Measurements from ENCODE around the gene LPAR4.
A peak's percentile ranks its signal among the peaks of the same experiment; 100 is the strongest.

LPAR4 gene, protein sequence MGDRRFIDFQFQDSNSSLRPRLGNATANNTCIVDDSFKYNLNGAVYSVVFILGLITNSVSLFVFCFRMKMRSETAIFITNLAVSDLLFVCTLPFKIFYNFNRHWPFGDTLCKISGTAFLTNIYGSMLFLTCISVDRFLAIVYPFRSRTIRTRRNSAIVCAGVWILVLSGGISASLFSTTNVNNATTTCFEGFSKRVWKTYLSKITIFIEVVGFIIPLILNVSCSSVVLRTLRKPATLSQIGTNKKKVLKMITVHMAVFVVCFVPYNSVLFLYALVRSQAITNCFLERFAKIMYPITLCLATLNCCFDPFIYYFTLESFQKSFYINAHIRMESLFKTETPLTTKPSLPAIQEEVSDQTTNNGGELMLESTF

DNA sequence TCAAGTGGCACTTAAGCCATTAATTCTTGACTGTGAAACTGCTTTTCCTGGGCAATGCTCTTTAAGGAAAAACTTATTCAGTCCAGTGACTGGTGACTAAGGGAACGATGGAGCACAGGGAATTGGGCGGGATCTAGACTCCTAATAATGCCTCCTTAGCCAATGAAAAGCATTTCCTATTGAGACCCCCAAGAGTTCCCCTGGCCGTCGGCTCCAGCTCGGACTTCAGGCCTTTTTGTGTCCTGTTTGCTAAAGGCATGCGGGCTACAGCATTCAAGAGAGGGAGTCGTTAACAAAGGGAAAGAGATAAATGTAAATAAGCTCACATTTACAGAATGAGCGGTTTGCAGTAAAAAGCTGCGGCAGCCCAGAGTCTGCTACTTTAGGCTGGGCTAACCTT, at the start of gene LPAR4:
LPAR4 (plus strand) TSS at position 232 of the 400 bp plus-strand sequence. CDS start 7,150 bp downstream, outside the sequence.
- POLR2A ChIA-PET, result no interaction called here
- CTCF ChIA-PET, result no interaction called here
- no peak for DNase-seq (ENCODE audit: extremely low spot score)
- TF ChIP-seq HDGF (IDR thresholded peaks at IDR 0.05; ENCODE audit: borderline replicate concordance) (no peak), TARDBP (IDR thresholded peaks at IDR 0.05) (no peak)

DNA sequence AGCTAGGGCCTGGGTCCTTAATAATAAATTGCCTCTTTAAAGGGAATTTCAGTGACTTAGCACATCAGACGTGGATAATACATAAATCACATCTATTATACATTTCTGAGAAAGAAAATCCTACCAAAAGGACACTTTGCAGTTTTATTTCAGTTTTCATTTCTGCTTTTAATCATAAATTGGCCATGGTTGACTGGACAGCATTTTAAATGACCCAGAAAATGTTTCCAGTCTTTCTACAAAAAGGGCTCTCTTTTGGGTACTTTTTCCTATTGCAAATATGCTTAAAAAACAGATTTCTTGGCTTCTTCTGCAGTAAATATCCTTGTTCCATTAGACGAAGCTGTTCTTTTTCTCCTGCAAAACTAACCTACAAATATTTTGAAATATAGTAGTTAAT, 41.4 kb upstream of the LPAR4 start:
- ChIA-PET POLR2A (no interaction called here), CTCF (no interaction called here)
- TF ChIP-seq SUZ12 (IDR thresholded peaks at IDR 0.05) (no peak), ELF4 (IDR thresholded peaks at IDR 0.05) (no peak), FOXK2 (IDR thresholded peaks at IDR 0.05) (no peak), L3MBTL2 (conservative IDR thresholded peaks at IDR 0.05) (no peak), BHLHE40 (IDR thresholded peaks at IDR 0.05; ENCODE audit: borderline replicate concordance) (no peak), LEF1 (IDR thresholded peaks at IDR 0.05; ENCODE audit: borderline replicate concordance) (no peak), TARDBP (IDR thresholded peaks at IDR 0.05) (no peak), SP1 (IDR thresholded peaks at IDR 0.05) (no peak), HDGF (IDR thresholded peaks at IDR 0.05; ENCODE audit: borderline replicate concordance) (no peak), FOXM1 (IDR thresholded peaks at IDR 0.05; ENCODE audit: borderline replicate concordance) (no peak), CTBP1 (IDR thresholded peaks at IDR 0.05; ENCODE audit: borderline replicate concordance) (no peak), ARNT (IDR thresholded peaks at IDR 0.05) (no peak), ZNF384 (IDR thresholded peaks at IDR 0.05) (no peak), FOXA1 (IDR thresholded peaks at IDR 0.05) (no peak), NFRKB (IDR thresholded peaks at IDR 0.05) (no peak)
- TF ChIP-seq, protein P1, sequence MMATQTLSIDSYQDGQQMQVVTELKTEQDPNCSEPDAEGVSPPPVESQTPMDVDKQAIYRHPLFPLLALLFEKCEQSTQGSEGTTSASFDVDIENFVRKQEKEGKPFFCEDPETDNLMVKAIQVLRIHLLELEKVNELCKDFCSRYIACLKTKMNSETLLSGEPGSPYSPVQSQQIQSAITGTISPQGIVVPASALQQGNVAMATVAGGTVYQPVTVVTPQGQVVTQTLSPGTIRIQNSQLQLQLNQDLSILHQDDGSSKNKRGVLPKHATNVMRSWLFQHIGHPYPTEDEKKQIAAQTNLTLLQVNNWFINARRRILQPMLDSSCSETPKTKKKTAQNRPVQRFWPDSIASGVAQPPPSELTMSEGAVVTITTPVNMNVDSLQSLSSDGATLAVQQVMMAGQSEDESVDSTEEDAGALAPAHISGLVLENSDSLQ (IDR thresholded peaks at IDR 0.05), result no peak
- DNase-seq (ENCODE audit: extremely low spot score), result no peak

DNA sequence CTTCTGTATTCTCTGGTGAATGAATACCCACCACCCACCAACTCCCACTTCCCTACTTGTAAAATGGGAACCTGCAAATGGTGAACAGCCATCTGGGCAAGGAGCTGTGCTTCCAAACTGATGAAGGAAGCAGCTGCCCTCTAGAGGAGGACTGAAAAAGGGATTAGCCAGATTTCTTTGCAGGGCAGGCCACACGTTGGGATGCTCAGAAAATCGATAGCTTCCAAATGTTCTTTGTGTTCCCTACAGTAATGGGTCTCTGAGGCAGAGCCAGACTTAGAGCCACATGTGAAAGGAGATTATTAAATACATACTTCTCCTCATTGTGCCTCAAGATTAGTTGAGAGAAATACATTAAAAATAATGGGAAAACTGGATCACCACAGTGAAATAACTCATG, 39.3 kb upstream of the LPAR4 start:
- ChIA-PET POLR2A (no interaction called here), CTCF (no interaction called here)
- TF ChIP-seq BHLHE40 (IDR thresholded peaks at IDR 0.05; ENCODE audit: borderline replicate concordance) (no peak), NFRKB (IDR thresholded peaks at IDR 0.05) (no peak), LEF1 (IDR thresholded peaks at IDR 0.05; ENCODE audit: borderline replicate concordance) (no peak), HDGF (IDR thresholded peaks at IDR 0.05; ENCODE audit: borderline replicate concordance) (no peak)
- DNase-seq (ENCODE audit: extremely low spot score), result peak; percentile 31

DNA sequence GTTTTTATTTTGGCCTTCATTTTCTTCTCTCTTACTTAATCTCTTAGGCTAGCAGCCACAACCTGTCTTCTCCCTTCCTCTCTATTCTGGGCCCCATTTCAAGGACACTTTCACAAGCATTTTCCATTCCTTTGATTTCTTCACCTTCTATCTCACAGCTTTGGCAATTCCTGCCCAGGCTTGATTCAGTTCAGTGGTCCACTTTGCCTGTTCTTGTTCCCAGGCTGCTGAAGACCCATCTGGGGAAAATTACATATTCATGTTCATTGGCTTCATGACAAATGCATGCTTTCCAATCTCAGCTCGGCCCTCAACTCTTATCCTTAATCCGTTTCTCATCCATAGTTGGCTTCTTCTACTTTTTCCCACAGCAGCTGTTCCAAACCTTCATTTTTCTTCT, 38.7 kb upstream of the LPAR4 start:
- DNase-seq (ENCODE audit: extremely low spot score), result no peak
- CTCF ChIA-PET, result no interaction called here
- no peak for TF ChIP-seq CTBP1 (IDR thresholded peaks at IDR 0.05; ENCODE audit: borderline replicate concordance)
- no peak for TF ChIP-seq L3MBTL2 (conservative IDR thresholded peaks at IDR 0.05)
- TF ChIP-seq ZNF384 (IDR thresholded peaks at IDR 0.05), result no peak
- TF ChIP-seq FOXA1 (IDR thresholded peaks at IDR 0.05), result no peak
- no peak for TF ChIP-seq BHLHE40 (IDR thresholded peaks at IDR 0.05; ENCODE audit: borderline replicate concordance)
- TF ChIP-seq, protein P1 (IDR thresholded peaks at IDR 0.05), result no peak
- no peak for TF ChIP-seq FOXM1 (IDR thresholded peaks at IDR 0.05; ENCODE audit: borderline replicate concordance)
- TF ChIP-seq HDGF (IDR thresholded peaks at IDR 0.05; ENCODE audit: borderline replicate concordance), result no peak
- no peak for TF ChIP-seq FOXK2 (IDR thresholded peaks at IDR 0.05)
- no peak for TF ChIP-seq LEF1 (IDR thresholded peaks at IDR 0.05; ENCODE audit: borderline replicate concordance)
- TF ChIP-seq ARNT (IDR thresholded peaks at IDR 0.05), result no peak
- TF ChIP-seq TARDBP (IDR thresholded peaks at IDR 0.05), result no peak
- TF ChIP-seq ELF4 (IDR thresholded peaks at IDR 0.05), result no peak
- TF ChIP-seq NFRKB (IDR thresholded peaks at IDR 0.05), result no peak
- no peak for TF ChIP-seq SP1 (IDR thresholded peaks at IDR 0.05)
- TF ChIP-seq SUZ12 (IDR thresholded peaks at IDR 0.05), result no peak
- POLR2A ChIA-PET, result no interaction called here

DNA sequence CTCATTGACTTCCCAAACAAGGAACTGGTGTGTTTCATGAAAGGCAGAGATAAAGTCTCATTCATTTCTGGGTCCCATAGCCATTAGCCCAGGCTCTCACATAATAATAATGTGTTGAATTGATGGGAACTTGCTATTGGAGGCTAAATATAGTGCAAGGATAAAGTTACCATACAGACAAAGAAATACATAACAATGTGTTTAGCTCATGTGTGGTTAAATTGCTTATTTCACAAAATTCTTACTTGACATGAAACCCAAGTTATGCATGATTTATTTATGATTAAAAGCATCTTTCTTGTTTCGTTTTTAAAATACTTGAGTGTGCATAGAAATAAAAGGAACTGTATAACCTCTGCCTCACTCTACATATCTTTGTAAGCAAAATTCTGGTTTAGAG, 37.3 kb upstream of the LPAR4 start:
- TF ChIP-seq SP1 (IDR thresholded peaks at IDR 0.05) (no peak), CTBP1 (IDR thresholded peaks at IDR 0.05; ENCODE audit: borderline replicate concordance) (no peak), FOXK2 (IDR thresholded peaks at IDR 0.05) (no peak), ARNT (IDR thresholded peaks at IDR 0.05) (no peak), LEF1 (IDR thresholded peaks at IDR 0.05; ENCODE audit: borderline replicate concordance) (no peak), BHLHE40 (IDR thresholded peaks at IDR 0.05; ENCODE audit: borderline replicate concordance) (no peak), SUZ12 (IDR thresholded peaks at IDR 0.05) (no peak), ZNF384 (IDR thresholded peaks at IDR 0.05) (no peak), FOXA1 (IDR thresholded peaks at IDR 0.05) (no peak), FOXM1 (IDR thresholded peaks at IDR 0.05; ENCODE audit: borderline replicate concordance) (no peak), HDGF (IDR thresholded peaks at IDR 0.05; ENCODE audit: borderline replicate concordance) (no peak), ELF4 (IDR thresholded peaks at IDR 0.05) (no peak), NFRKB (IDR thresholded peaks at IDR 0.05) (no peak), L3MBTL2 (conservative IDR thresholded peaks at IDR 0.05) (no peak), TARDBP (IDR thresholded peaks at IDR 0.05) (no peak)
- TF ChIP-seq, protein P1 (IDR thresholded peaks at IDR 0.05), result no peak
- ChIA-PET CTCF (no interaction called here), POLR2A (no interaction called here)
- DNase-seq (ENCODE audit: extremely low spot score), result no peak

DNA sequence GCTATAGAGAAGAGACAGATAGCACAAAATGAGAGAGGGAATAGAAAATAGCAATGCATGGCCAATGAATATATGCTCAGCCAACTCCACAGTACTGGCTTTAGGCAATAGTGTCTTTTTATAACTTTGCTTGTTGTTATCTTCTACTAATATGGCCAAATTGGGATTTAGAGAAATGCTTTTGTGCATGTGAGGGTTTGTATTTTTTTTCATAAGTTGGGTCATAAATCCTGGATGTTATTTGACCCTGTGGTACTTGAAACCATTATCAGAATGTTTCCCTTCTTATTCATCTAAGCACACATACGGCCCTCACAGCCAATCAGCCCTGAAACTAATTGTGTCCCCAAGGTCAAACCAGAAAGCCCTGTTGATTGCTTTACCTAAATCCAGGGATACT, 35.2 kb upstream of the LPAR4 start:
- DNase-seq (ENCODE audit: extremely low spot score), result no peak
- ChIA-PET POLR2A (no interaction called here), CTCF (no interaction called here)
- TF ChIP-seq BHLHE40 (IDR thresholded peaks at IDR 0.05; ENCODE audit: borderline replicate concordance), result no peak
- TF ChIP-seq FOXA1 (IDR thresholded peaks at IDR 0.05), result no peak
- no peak for TF ChIP-seq L3MBTL2 (conservative IDR thresholded peaks at IDR 0.05)
- no peak for TF ChIP-seq ARNT (IDR thresholded peaks at IDR 0.05)
- no peak for TF ChIP-seq ELF4 (IDR thresholded peaks at IDR 0.05)
- TF ChIP-seq NFRKB (IDR thresholded peaks at IDR 0.05), result no peak
- no peak for TF ChIP-seq HDGF (IDR thresholded peaks at IDR 0.05; ENCODE audit: borderline replicate concordance)
- TF ChIP-seq SP1 (IDR thresholded peaks at IDR 0.05), result no peak
- TF ChIP-seq SUZ12 (IDR thresholded peaks at IDR 0.05), result no peak
- TF ChIP-seq, protein P1 (IDR thresholded peaks at IDR 0.05), result no peak
- TF ChIP-seq FOXK2 (IDR thresholded peaks at IDR 0.05), result no peak
- TF ChIP-seq CTBP1 (IDR thresholded peaks at IDR 0.05; ENCODE audit: borderline replicate concordance), result no peak
- TF ChIP-seq ZNF384 (IDR thresholded peaks at IDR 0.05), result no peak

Measured in HEK293T (cell line).